Glutamatergic neuron (in vitro differentiated cells): Measurements from ENCODE around the gene TPO. TPM values are rescaled to one million over a fixed set of nuclear protein-coding genes. Genes with fewer than 3 reads are reported as not detected.

Experiments
- DNase-seq: peaks from one replicate; pipeline ENCODE4 v3.0.0; 2022
- H3K27ac Mint-ChIP-seq: one replicate; pipeline ENCODE4 v1.8.0; 2020; ENCODE audit warnings: mild to moderate bottlenecking, mixed read lengths, inconsistent platforms; ENCODE audit not compliant: unreplicated experiment
- H3K27me3 Mint-ChIP-seq: one replicate; pipeline ENCODE4 v1.8.0; 2020; ENCODE audit warnings: mild to moderate bottlenecking, moderate library complexity, mixed read lengths, inconsistent platforms; ENCODE audit not compliant: unreplicated experiment
- H3K36me3 Mint-ChIP-seq: one replicate; pipeline ENCODE4 v1.8.0; 2020; ENCODE audit warnings: mild to moderate bottlenecking, mixed read lengths, inconsistent platforms; ENCODE audit not compliant: unreplicated experiment
- H3K4me1 Mint-ChIP-seq: one replicate; pipeline ENCODE4 v1.8.0; 2020; ENCODE audit warnings: mild to moderate bottlenecking, low read depth, mixed read lengths, inconsistent platforms; ENCODE audit not compliant: unreplicated experiment
- H3K4me3 Mint-ChIP-seq: one replicate; pipeline ENCODE4 v1.8.0; 2020; ENCODE audit warnings: mild to moderate bottlenecking, mixed read lengths, inconsistent platforms; ENCODE audit not compliant: unreplicated experiment
- H3K9me3 Mint-ChIP-seq: one replicate; pipeline ENCODE4 v1.8.0; 2020; ENCODE audit warnings: mild to moderate bottlenecking, moderate library complexity, mixed read lengths, inconsistent platforms; ENCODE audit not compliant: unreplicated experiment
- CTCF ChIP-seq: fragments of 200-600 bp; sonication (generic); IDR thresholded peaks from one replicate; pipeline ENCODE4 v1.5.0; 2021; ENCODE audit not compliant: partially characterized antibody, unreplicated experiment
- long read RNA-seq: library from polyadenylated mRNA; unstranded; transcript quantifications from one replicate; pipeline ENCODE4 v2.0.0, GENCODE V29; 2020; ENCODE audit not compliant: unreplicated experiment
- total RNA-seq: library from RNA; stranded (reverse); fragmentation: NEBNext Ultra II Directional; extraction: Animal tissue kit (Norgen Biotek cat#: 25700); gene quantifications from one replicate; pipeline ENCODE4 v1.2.1, GENCODE V29; 2021; ENCODE audit not compliant: unreplicated experiment

The TPO gene
- total RNA-seq, result not detected
- long read RNA-seq, result 0 reads

- no peaks in the 10 kb centered on the region for H3K4me1 Mint-ChIP-seq
- H3K27me3 Mint-ChIP-seq, result peaks cover 1% of the 10 kb centered on the region
- no peaks in the 10 kb centered on the region for H3K36me3 Mint-ChIP-seq
- no peak within 1 kb of the TSS for H3K4me3 Mint-ChIP-seq
- no peaks in the 10 kb centered on the region for H3K9me3 Mint-ChIP-seq
- DNase-seq, result no peak
- H3K27ac Mint-ChIP-seq, result no peak within 1 kb of the TSS
- TF ChIP-seq CTCF, result no peak
Measured at GRCh38 chr2:1413156-1413710, at the start of gene TPO. TSS of gene TPO (plus strand) at chr2:1413463. CDS start at chr2:1414409, 946 bp downstream.

- H3K4me1 Mint-ChIP-seq, result peaks cover under 1% of the 10 kb centered on the region
- H3K36me3 Mint-ChIP-seq, result no peaks in the 10 kb centered on the region
- H3K4me3 Mint-ChIP-seq, result no peak overlapping the region
- no peaks in the 10 kb centered on the region for H3K9me3 Mint-ChIP-seq
- peaks cover 2% of the 10 kb centered on the region for H3K27me3 Mint-ChIP-seq
- TF ChIP-seq CTCF, result no peak
- no peak overlapping the region for H3K27ac Mint-ChIP-seq
- no peak for DNase-seq
Measured at GRCh38 chr2:1366546-1367134, 46.6 kb upstream of the TPO start.

DNA sequence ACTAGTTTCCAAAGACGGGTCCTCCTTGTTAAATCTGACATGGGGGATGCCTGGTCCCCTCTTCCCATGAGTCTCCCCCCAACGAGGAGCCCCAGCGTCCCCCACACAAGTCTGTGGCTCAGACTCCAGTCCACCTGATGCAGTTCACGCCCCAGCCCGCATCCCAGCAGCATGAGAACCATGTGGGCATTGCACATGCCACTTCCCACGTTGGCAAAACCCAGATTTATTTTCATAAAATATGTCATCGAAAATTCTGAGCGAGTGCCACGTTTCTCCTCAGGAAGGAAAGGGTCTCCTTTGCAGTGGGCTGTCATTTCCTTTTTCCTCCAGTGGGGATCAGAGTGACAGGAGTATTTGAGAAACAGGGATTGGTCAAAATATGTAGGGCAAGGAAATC is 45.7 kb upstream of the TPO start:
- Mint-ChIP-seq H3K9me3 (no peaks in the 10 kb centered on the region), H3K4me1 (peaks cover 5% of the 10 kb centered on the region), H3K27ac (no peak overlapping the region), H3K27me3 (peaks cover 2% of the 10 kb centered on the region), H3K4me3 (no peak overlapping the region), H3K36me3 (no peaks in the 10 kb centered on the region)
- DNase-seq, result no peak
- TF ChIP-seq CTCF, result no peak

GRCh38 chr2:1369905-1370304 is 43.4 kb upstream of the TPO start:
- no peak overlapping the region for H3K4me3 Mint-ChIP-seq
- peaks cover 5% of the 10 kb centered on the region for H3K4me1 Mint-ChIP-seq
- no peaks in the 10 kb centered on the region for H3K9me3 Mint-ChIP-seq
- TF ChIP-seq CTCF, result no peak
- no peak overlapping the region for H3K27ac Mint-ChIP-seq
- peaks cover 2% of the 10 kb centered on the region for H3K27me3 Mint-ChIP-seq
- H3K36me3 Mint-ChIP-seq, result no peaks in the 10 kb centered on the region
- DNase-seq, result no peak

DNA sequence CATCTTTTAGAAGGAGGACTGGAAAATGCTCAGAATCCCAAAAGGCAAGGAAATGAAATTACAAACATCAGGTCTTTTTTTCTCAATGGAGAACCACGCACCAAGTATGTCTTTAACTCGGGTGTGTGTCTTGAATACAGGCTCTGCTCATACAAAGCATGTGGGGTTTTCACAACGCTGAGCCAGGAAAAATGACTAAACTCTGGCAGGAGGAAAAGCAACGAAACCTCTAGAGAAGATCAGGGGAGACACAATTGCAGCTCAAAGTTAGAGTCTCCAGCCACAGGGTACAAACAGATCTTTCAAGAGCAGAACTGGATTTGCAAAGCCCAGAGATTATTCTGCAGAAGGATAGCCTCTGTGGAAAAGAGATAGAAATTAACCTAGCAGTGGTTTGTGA is 42.8 kb upstream of the TPO start:
- H3K9me3 Mint-ChIP-seq, result no peaks in the 10 kb centered on the region
- H3K4me1 Mint-ChIP-seq, result peaks cover 5% of the 10 kb centered on the region
- H3K27ac Mint-ChIP-seq, result no peak overlapping the region
- no peak for TF ChIP-seq CTCF
- H3K36me3 Mint-ChIP-seq, result no peaks in the 10 kb centered on the region
- H3K4me3 Mint-ChIP-seq, result no peak overlapping the region
- H3K27me3 Mint-ChIP-seq, result peaks cover 2% of the 10 kb centered on the region
- DNase-seq, result no peak
